ENCODE measurements around the gene CD74.

The CD74 gene

GRCh38 chr5:150357326-150358260, 55.1 kb downstream of the CD74 start, which contains the start of gene TCOF1:
TCOF1 (plus strand) TSS chr5:150357697; CDS start chr5:150357747, 50 bp downstream.
- FAIRE-seq = peak; percentile 96

DNA sequence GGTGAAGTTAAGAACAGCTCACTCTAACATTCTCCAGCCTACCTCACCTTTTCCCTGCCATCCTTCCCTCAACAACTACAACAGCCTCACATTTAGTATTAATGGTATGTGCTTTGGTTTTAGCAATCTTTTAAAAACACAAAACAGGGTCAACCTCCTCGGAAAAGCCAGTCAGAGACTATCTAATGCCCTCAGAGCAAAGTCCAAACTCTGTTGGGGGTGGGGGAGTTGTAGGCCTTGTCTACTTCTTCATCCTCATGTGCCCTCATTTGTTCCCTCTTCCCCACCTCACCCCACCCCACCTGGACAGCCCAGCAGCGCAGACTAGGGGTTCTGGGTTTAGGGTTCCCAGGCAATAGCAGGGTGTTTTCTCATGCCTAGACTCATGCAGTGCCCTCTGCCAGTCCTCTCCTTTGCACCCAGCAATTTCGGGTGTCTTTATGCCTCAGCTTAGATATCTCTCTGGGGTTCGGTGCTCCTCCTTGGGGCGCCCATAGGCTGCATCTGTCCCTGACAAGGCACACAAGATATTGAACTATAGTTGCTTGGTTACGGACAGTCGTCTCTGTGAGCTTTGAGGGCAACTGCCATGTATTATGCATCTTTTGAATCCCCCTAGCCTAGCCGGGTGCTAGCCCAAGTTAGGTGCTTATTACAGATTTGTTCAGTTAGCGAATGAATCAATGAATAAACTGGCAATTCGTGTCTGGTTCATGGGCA, 56.0 kb downstream of the CD74 start:
- no peak for FAIRE-seq

- no peak for FAIRE-seq
Measured at GRCh38 chr5:150355791-150356190, 56.9 kb downstream of the CD74 start.

DNA sequence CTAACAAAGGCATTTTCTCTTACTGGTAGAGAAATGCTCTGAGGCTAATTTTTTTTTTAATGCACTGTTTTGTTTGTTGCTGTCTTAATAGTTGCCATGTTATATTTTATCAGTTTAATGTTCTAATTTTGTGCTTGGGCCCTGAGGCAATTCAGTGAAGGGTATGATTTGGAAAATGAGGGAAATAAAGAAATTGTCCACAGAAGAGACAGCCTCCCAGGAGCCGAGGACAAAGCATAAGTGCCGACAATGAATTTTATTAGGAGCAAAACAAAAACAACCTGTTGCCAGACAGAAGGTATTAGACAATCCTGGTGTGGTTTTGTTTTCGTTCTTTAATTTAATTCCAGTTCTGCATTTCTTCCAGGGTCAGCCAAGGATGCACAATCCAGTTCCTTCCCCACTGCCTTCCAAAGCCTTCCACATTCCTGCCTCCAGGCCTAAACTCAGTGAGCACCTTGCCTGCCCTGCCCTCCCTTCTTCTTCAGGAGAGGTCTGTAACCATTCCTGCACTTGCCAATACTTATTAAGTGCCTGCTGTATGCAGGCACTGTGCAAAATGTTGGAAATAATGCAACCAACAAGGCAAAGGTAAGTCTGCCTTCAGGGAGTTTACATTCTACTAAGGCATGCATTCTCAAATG, 59.6 kb downstream of the CD74 start:
- FAIRE-seq = no peak

DNA sequence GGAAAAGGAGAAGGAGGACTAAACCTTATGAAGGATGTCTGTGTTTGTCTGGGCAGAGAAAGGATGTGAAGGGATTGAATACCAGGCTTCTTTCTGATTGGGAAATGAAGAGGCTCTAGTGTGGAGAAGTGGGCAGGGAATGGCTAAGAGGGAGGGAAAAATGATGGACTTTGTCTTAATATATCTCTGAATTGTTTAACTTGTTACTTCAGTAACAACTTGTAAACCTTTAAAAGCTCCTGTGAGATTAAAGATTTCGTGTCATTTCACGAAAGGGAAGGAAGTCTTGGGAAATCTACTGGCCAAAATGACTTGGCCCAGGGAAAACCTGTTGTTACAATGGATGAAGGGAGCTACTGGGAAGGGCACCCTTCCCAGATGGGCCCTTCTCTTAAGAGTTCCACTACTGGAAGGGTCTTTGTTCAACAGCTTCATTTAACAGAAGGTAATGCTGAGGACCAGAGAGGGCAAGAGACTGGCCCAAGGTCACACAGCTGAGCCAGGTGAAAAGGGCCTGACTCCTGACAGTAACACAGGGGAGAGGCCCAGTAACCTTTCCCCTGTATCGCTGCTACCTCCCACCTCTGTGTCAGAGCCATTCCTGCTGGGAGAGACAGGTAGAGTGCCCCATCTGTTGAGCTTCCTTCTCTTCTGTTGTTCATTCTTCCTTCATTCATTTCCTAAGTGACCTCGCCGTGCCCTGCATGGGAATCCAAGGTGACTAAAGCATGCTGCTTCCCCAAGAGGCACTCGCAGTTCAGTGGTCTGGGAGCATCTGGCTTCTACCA, 60.3 kb downstream of the CD74 start:
- FAIRE-seq = no peak

Measured in G401.6 (cell line).